ENCODE results near the gene KCNH1.

The KCNH1 gene

GRCh38 chr1:211133836-211134669 is at the start of gene KCNH1:
TSS of gene KCNH1 (minus strand) at chr1:211134148. CDS start at chr1:211133945, 203 bp downstream.
- peak; percentile 19 to 62 for DNase-seq

- DNase-seq = no peak
Observed at GRCh38 chr1:211182746-211183145, 48.8 kb upstream of the KCNH1 start.

DNA sequence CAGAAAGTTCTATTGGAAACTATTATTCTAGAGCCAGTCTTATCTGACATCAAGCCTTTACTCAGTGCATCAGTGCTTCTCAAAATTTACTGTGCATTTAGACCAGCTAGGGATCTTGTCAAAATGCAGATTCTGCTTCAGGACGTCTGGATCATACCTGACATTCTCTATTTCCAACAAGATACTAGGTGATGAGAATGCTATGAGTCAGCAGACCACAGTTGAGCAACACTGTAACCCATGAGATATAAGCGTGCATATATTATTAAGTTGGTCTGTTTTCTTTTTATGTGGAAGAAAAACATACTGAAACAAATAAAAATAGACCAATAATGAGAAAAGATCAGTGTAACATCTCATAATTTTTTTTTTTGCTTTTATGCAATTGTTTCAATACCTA is 40.4 kb upstream of the KCNH1 start:
- DNase-seq = no peak

GRCh38 chr1:211172657-211173056 is 38.7 kb upstream of the KCNH1 start:
- DNase-seq = no peak

DNA sequence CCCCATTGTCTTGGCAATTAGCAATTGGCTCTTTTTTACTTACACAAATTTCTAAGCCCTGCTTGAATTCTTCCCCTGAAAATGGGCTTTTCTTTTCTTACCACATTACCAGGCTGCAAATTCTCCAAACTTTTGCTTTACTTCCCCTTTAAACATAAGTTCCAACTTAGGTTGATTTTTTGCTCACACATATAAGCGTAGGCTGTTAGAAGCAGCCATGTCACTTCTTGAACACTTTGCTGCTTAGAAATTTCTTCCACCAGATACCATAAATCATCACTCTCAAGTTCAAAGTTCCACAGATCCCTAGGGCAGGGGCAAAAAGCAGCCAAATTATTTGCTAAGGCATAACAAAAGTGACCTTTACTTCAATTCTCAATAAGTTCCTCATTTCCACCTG is 35.4 kb upstream of the KCNH1 start:
- no peak for DNase-seq

- no peak for DNase-seq
Observed at GRCh38 chr1:211158866-211159265, 24.9 kb upstream of the KCNH1 start.

- DNase-seq = no peak
Observed at GRCh38 chr1:211155040-211155439, 21.1 kb upstream of the KCNH1 start.

- DNase-seq = no peak
Observed at GRCh38 chr1:211153932-211154331, 20.0 kb upstream of the KCNH1 start.

DNA sequence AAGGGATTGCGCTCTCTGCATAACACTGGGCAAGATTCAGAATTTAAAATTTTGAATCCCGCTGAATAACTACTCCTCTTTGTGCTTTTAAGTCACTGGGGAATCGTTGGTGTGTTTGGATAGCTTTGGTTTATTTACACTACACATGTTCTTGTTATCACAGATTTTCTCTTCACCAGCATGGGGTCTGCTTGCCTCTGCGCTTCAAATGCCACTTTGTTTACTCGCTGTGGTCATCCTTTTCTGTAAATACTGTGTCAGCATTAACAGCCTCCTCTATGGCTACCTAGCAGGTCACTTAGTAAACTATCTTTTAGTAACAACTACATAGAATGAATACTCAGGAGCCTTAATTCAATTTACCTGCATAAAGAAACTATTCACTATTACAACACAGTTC is 14.4 kb upstream of the KCNH1 start:
- no peak for DNase-seq

- no peak for DNase-seq
Observed at GRCh38 chr1:211145944-211146343, 12.0 kb upstream of the KCNH1 start.

DNA sequence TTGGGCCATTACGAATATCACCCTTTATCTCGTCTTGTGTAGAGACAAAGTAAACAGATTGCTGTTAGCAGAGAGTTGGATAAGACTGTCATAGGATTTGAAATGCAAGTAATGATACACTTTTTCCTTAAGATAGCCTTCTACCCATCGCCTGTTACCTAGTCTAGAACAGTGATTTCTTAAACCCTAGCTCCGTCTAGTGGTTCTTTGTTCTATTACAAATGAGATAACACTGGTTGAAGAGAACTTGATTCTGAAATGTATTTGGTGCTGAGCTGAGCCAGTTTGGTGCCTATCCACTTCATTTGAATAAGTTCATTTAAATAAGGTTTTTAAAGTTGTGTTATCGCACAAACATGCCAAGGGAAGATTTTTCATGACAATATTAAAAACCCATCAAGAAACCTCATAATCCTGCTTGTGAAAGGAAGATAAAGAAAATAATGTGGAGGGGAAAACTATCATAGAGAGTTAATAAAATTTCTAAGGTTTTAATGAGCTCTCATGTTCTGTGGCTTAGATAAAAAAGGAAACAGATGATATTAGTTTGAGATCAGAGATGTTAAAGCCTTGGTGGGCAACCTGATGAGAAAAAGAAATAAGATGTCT is 1.5 kb upstream of the KCNH1 start:
- no peak for DNase-seq

- peak in 1 of 2 donors; percentile 14 for DNase-seq
Observed at GRCh38 chr1:211133393-211133835, 534 bp downstream of the KCNH1 start.

- DNase-seq = no peak
Observed at GRCh38 chr1:211132721-211133392, 1.1 kb downstream of the KCNH1 start.

DNA sequence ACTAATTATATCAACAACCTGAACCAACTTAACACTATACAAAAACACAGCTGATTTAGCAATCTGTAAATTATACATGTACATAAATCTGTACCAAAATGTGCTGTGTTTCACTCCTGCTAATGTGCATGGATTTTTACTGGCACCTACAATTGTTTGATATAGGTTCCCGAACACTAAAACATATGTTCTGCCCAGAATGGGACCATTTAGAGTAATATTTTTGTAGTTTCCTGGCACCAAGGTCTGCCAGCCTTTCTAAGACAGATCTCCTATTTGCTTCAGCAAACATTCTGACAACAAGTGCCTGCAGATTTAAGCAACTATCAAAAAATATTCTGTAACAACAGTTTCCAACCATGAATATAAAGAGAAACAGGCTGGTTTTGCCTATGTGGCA is 4.2 kb downstream of the KCNH1 start:
- DNase-seq = no peak

GRCh38 chr1:211127166-211127565 is 6.8 kb downstream of the KCNH1 start:
- no peak for DNase-seq

- DNase-seq = no peak
Observed at GRCh38 chr1:211126622-211127021, 7.3 kb downstream of the KCNH1 start.

- DNase-seq = no peak
Observed at GRCh38 chr1:211118407-211119102, 15.4 kb downstream of the KCNH1 start.

DNA sequence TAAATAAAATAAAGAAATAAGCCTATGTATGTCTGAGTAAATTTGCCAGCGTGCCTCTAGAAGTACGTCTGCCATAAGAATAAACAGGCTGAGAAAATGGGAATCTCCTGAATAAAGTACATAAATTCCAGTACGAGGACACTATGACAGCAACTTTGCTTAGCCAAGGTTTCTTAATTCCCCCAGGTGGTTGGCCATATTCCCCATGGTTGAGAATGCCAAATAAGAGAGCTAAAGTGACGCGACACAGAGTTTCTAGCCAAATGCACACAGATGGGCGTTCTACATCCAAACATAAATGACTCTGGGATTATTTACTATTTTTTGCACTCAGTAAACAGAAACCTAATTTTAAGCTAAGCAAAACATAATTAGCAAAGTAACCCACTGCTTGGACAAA is 19.5 kb downstream of the KCNH1 start:
- DNase-seq = no peak

- no peak for DNase-seq
Observed at GRCh38 chr1:211113566-211113965, 20.4 kb downstream of the KCNH1 start.

DNA sequence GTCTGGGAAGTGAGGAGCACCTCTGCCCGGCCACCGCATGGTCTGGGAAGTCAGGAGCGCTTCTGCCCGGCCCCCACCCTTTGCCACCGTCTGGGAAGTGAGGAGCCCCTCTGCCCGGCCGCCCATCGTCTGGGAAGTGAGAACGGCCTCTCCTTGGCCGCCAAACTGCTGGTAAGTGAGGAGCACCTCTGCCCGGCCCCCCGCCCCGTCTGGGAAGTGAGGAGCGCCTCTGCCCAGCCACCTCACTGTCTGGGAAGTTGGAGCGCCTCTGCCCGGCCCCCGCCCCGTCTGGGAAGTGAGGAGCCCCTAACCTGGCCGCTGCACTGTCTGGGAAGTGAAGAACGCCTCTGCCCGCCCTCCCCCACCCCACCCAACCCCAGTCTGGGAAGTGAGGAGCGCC is 22.6 kb downstream of the KCNH1 start:
- no peak for DNase-seq

GRCh38 chr1:211101481-211101880 is 32.5 kb downstream of the KCNH1 start:
- DNase-seq = no peak

DNA sequence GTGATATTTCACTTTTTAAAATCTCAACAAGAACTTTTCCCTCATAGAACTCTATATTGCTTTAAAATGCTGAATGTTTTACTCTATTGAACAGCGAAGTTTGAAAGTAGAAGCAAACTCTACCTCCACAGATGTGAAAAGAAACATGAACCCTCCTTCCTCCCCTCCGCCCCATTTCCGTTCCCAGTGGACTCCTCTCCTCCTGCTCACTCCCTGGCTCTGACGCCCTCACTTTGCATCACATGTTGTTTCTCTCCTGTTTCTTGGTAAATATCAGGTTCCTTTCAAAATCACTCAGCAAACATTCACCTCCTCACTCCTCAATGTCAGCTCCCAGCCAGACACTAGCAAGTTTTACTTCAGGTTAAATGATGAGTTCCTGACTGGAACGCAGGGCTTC is 34.6 kb downstream of the KCNH1 start:
- DNase-seq = no peak

DNA sequence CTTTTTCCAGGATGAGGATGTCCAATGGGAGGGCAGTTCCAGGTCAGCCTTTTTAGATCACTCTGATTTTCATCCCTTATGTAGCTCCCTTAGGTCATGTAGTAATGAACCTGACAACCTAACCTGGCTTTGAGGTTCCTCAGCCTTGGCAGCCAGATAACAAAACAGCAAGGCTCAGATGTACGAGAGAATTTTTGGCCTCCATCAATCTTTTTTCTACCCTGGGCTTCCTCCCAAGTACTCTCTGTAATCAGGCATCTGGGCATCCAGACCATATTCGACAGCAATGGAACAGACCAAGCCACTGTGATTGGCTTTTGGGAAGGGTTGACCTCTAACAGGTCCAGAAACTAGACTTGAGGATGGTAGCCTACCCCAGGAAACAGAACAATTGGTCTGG is 38.6 kb downstream of the KCNH1 start:
- no peak for DNase-seq
